HepG2 (cell line): ENCODE results near the gene CMTM5. TPM values are rescaled to one million over a fixed set of nuclear protein-coding genes. Genes with fewer than 3 reads are reported as not detected.
A peak's percentile ranks its signal among the peaks of the same experiment; 100 is the strongest.

Experiments used
- PRPF4 ChIP-seq: fragments of 200-400 bp; formaldehyde crosslinking; IDR thresholded peaks from 2 replicates; pipeline ENCODE4 v1.6.1; 2016; ENCODE audit warnings: low read length, low read depth; ENCODE audit not compliant: poor library complexity, severe bottlenecking
- PTBP1 ChIP-seq: fragments of 200-400 bp; formaldehyde crosslinking; IDR thresholded peaks from 2 replicates; pipeline ENCODE4 v1.6.1; 2018; ENCODE audit warnings: low read length, low read depth; ENCODE audit not compliant: poor library complexity, severe bottlenecking
- STAG1 ChIP-seq: sonication (generic); formaldehyde crosslinking; IDR thresholded peaks from 2 replicates; pipeline ENCODE4 v1.4.0; 2020; ENCODE audit warnings: missing genetic modification reagents
- THYN1 ChIP-seq: sonication (generic); formaldehyde crosslinking; IDR thresholded peaks from 2 replicates; pipeline ENCODE4 v1.8.1; 2023; ENCODE audit warnings: low read depth, mild to moderate bottlenecking, moderate library complexity, missing genetic modification reagents, borderline replicate concordance
- ZBTB7B ChIP-seq: sonication (generic); formaldehyde crosslinking; IDR thresholded peaks from 2 replicates; pipeline ENCODE4 v1.4.0; 2020; ENCODE audit warnings: missing genetic modification reagents
- ZIK1 ChIP-seq: sonication (generic); formaldehyde crosslinking; IDR thresholded peaks from 2 replicates; pipeline ENCODE4 v1.5.0; 2020; ENCODE audit warnings: mild to moderate bottlenecking, low read depth, missing genetic modification reagents, borderline replicate concordance
- polyA plus RNA-seq, 8 experiments: library from polyadenylated mRNA; depleted of rRNA in 3 of 8; stranded (reverse) in 7 of 8; unstranded in 1 of 8; fragments of >200 nt; fragmentation: Illumina TruSeq in 4 of 8; extraction: Trizol in 4 of 8; gene quantifications; 2 replicates each; pipeline versions ENCODE4 v1.2.1 to v1.2.3, GENCODE V29; 2011 to 2016; ENCODE audit warnings: low read depth in 4 of 8, missing spikeins in 1 of 8, mixed read lengths in 1 of 8; ENCODE audit not compliant: insufficient read depth in 1 of 8
- total RNA-seq, 5 experiments: library from RNA; depleted of rRNA; stranded (reverse); fragments of >200 nt; fragmentation: Illumina TruSeq; extraction: Trizol; gene quantifications; 2 replicates each; pipeline ENCODE4 v1.2.3, GENCODE V29; 2016; ENCODE audit warnings: low read depth in 1 of 5
- TF ChIP-seq, protein P1 (sequence below), 2 experiments: fragments of 450-650 bp in 1 of 2; sonication (generic) in 1 of 2; formaldehyde crosslinking in 1 of 2; IDR thresholded peaks; 2 replicates each; pipeline versions ENCODE4 v1.6.1 to v1.8.0; 2016 to 2022; ENCODE audit warnings: antibody characterized with exemption in 1 of 2, mild to moderate bottlenecking in 1 of 2, missing genetic modification reagents in 1 of 2
- TF ChIP-seq, protein P2 (sequence below): sonication (generic); formaldehyde crosslinking; IDR thresholded peaks from 2 replicates; pipeline ENCODE4 v1.9.0; 2022; ENCODE audit warnings: missing genetic modification reagents, mild to moderate bottlenecking, borderline replicate concordance
- TF ChIP-seq, protein P3 (sequence below): sonication (generic); formaldehyde crosslinking; IDR thresholded peaks from 2 replicates; pipeline ENCODE4 v1.8.0; 2022; ENCODE audit warnings: mild to moderate bottlenecking, missing genetic modification reagents, moderate library complexity
- TF ChIP-seq, protein P4 (sequence below): sonication (generic); formaldehyde crosslinking; IDR thresholded peaks from 2 replicates; pipeline ENCODE4 v1.5.0; 2020; ENCODE audit warnings: missing genetic modification reagents, mild to moderate bottlenecking, borderline replicate concordance
- TF ChIP-seq, protein P5 (sequence below): sonication (generic); formaldehyde crosslinking; IDR thresholded peaks from 2 replicates; pipeline ENCODE4 v1.5.1; 2020; ENCODE audit warnings: missing genetic modification reagents, mild to moderate bottlenecking, borderline replicate concordance

CMTM5 gene
- total and polyA plus RNA-seq, 2 of the 13 experiments (the other 11 are each of a cell fraction or from before 2014, with no cell fraction given), result not detected

DNA sequence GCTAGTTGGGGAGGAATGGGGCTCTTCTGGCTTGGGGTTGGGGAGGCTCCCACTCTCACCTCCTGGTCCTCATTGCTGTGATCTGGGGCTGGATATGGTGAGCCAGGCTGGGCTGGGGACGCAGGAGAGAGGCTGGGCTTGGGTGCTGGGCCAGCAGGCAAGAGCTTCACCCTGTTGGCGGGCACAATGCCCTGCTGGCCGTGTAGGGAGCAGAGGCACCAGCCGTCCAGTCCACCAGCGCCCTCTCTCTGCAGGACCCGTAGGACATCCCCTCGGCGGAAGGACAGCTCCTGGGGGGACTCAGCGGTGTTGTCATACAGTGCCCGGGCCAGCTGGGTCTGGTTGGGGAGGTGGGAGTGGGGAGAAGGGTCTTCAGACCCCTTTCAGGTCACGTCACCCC lies 16.4 kb upstream of the CMTM5 start (continued):
- TF ChIP-seq, protein P1, sequence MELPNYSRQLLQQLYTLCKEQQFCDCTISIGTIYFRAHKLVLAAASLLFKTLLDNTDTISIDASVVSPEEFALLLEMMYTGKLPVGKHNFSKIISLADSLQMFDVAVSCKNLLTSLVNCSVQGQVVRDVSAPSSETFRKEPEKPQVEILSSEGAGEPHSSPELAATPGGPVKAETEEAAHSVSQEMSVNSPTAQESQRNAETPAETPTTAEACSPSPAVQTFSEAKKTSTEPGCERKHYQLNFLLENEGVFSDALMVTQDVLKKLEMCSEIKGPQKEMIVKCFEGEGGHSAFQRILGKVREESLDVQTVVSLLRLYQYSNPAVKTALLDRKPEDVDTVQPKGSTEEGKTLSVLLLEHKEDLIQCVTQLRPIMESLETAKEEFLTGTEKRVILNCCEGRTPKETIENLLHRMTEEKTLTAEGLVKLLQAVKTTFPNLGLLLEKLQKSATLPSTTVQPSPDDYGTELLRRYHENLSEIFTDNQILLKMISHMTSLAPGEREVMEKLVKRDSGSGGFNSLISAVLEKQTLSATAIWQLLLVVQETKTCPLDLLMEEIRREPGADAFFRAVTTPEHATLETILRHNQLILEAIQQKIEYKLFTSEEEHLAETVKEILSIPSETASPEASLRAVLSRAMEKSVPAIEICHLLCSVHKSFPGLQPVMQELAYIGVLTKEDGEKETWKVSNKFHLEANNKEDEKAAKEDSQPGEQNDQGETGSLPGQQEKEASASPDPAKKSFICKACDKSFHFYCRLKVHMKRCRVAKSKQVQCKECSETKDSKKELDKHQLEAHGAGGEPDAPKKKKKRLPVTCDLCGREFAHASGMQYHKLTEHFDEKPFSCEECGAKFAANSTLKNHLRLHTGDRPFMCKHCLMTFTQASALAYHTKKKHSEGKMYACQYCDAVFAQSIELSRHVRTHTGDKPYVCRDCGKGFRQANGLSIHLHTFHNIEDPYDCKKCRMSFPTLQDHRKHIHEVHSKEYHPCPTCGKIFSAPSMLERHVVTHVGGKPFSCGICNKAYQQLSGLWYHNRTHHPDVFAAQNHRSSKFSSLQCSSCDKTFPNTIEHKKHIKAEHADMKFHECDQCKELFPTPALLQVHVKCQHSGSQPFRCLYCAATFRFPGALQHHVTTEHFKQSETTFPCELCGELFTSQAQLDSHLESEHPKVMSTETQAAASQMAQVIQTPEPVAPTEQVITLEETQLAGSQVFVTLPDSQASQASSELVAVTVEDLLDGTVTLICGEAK (IDR thresholded peaks at IDR 0.05), result no peak
- TF ChIP-seq, protein P1 (CRISPR knock-in tag; IDR thresholded peaks at IDR 0.05), result no peak
- TF ChIP-seq, protein P2, sequence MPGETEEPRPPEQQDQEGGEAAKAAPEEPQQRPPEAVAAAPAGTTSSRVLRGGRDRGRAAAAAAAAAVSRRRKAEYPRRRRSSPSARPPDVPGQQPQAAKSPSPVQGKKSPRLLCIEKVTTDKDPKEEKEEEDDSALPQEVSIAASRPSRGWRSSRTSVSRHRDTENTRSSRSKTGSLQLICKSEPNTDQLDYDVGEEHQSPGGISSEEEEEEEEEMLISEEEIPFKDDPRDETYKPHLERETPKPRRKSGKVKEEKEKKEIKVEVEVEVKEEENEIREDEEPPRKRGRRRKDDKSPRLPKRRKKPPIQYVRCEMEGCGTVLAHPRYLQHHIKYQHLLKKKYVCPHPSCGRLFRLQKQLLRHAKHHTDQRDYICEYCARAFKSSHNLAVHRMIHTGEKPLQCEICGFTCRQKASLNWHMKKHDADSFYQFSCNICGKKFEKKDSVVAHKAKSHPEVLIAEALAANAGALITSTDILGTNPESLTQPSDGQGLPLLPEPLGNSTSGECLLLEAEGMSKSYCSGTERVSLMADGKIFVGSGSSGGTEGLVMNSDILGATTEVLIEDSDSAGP, result peak; percentile 27; the same call in 1 of the 2 replicates
- TF ChIP-seq, protein P3, sequence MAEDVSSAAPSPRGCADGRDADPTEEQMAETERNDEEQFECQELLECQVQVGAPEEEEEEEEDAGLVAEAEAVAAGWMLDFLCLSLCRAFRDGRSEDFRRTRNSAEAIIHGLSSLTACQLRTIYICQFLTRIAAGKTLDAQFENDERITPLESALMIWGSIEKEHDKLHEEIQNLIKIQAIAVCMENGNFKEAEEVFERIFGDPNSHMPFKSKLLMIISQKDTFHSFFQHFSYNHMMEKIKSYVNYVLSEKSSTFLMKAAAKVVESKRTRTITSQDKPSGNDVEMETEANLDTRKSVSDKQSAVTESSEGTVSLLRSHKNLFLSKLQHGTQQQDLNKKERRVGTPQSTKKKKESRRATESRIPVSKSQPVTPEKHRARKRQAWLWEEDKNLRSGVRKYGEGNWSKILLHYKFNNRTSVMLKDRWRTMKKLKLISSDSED (CRISPR knock-in tag), result no peak
- TF ChIP-seq STAG1 (peak; percentile 67), ZBTB7B (peak; percentile 22; the same call in 1 of the 2 replicates), THYN1 (CRISPR knock-in tag) (0 out of 2 replicates have a peak, but pooled peaks have one; percentile 76), PTBP1 (no peak), PRPF4 (no peak), ZIK1 (CRISPR knock-in tag) (peak; percentile 62; the same call in 1 of the 2 replicates)
- TF ChIP-seq, protein P4, sequence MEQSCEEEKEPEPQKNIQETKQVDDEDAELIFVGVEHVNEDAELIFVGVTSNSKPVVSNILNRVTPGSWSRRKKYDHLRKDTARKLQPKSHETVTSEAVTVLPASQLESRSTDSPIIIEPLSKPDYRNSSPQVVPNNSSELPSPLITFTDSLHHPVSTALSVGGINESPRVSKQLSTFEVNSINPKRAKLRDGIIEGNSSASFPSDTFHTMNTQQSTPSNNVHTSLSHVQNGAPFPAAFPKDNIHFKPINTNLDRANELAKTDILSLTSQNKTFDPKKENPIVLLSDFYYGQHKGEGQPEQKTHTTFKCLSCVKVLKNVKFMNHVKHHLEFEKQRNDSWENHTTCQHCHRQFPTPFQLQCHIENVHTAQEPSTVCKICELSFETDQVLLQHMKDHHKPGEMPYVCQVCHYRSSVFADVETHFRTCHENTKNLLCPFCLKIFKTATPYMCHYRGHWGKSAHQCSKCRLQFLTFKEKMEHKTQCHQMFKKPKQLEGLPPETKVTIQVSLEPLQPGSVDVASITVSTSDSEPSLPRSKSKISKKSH (CRISPR knock-in tag), result no peak; the same call in 1 of the 2 replicates
- TF ChIP-seq, protein P5, sequence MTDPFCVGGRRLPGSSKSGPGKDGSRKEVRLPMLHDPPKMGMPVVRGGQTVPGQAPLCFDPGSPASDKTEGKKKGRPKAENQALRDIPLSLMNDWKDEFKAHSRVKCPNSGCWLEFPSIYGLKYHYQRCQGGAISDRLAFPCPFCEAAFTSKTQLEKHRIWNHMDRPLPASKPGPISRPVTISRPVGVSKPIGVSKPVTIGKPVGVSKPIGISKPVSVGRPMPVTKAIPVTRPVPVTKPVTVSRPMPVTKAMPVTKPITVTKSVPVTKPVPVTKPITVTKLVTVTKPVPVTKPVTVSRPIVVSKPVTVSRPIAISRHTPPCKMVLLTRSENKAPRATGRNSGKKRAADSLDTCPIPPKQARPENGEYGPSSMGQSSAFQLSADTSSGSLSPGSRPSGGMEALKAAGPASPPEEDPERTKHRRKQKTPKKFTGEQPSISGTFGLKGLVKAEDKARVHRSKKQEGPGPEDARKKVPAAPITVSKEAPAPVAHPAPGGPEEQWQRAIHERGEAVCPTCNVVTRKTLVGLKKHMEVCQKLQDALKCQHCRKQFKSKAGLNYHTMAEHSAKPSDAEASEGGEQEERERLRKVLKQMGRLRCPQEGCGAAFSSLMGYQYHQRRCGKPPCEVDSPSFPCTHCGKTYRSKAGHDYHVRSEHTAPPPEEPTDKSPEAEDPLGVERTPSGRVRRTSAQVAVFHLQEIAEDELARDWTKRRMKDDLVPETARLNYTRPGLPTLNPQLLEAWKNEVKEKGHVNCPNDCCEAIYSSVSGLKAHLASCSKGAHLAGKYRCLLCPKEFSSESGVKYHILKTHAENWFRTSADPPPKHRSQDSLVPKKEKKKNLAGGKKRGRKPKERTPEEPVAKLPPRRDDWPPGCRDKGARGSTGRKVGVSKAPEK (CRISPR knock-in tag), result peak; percentile 84; the same call in 1 of the 2 replicates
